ENCODE data around the gene THADA. TPM values are rescaled to one million over a fixed set of nuclear protein-coding genes. Genes with fewer than 3 reads are reported as not detected.
A peak's percentile ranks its signal among the peaks of the same experiment; 100 is the strongest.
"Not testable (repeated sequence)": the region's sequence is repeated elsewhere in the genome, so short reads cannot be mapped to it uniquely, and the experiment has no call there.

THADA gene
- total RNA-seq, 3 donors from 2014 or later, result 50.3 to 60.4 (median 57.0) TPM

DNA sequence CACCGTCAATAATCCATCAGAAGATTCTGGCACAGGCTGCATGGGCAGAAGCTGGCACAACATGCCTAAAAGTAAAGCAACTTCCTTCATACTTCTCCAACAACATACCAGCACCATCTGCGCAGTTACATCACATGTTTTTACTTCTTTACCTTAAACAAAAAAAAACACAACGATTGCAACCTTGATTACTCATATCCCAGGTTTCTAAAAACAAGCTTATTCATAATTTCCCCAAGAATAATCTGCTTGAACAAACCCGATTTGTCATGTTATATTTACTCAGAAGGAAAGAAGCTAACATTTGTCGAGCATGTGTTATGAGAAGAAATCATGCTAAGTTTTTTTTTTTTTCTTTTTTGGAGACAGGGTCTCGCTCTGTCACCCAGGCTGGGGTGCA is 54.7 kb downstream of the THADA start:
- peak; percentile 32 to 37 for ATAC-seq
- Mint-ChIP-seq H3K27me3 (ENCODE audit: low read depth) (no peaks in the 10 kb centered on the region), H3K4me3 (no peak overlapping the region), H3K9me3 (no peaks in the 10 kb centered on the region), H3K4me1 (ENCODE audit: low read depth) (peaks cover 17% of the 10 kb centered on the region), H3K36me3 (ENCODE audit: insufficient read depth) (peaks cover 21% of the 10 kb centered on the region)
- no peak for DNase-seq

DNA sequence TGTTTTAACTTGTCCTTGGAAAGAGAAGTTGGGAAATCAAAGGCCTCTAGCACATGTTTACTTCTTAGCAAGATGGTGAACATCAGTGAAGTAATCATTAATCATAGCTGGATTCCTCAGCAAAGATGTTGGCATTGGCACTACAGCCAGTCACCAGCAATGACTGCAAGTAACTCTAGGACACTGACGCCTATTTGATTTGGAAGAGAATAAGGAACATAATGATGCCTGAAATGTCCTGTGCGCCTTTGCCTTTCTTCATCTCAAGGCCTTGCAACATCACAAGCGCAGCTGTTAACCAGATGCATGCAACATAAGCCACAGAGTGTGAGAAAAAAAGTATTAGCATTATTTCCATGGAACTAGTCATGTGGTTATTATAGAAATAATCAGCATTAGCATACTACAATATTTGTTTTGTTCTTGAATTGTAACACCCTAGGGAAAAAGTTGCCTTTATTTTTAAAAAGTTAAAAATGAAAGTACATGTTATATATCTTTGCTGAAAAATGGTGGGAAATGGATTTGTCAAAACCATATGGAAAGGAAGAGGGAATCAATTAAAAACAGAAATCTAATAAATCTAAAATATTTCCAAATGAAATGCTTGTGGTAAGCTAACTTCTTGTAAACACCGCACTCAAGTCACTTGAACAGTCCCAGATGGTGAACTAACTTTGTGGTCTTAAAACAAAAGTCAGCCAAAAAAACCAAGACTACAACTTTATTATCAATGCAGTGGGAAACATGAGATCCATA is 55.6 kb downstream of the THADA start:
- no peak overlapping the region for H3K4me3 Mint-ChIP-seq
- DNase-seq (no peak), ATAC-seq (no peak)
- H3K27me3 Mint-ChIP-seq (ENCODE audit: low read depth), result no peaks in the 10 kb centered on the region
- no peaks in the 10 kb centered on the region for H3K9me3 Mint-ChIP-seq
- H3K4me1 Mint-ChIP-seq (ENCODE audit: low read depth), result peaks cover 17% of the 10 kb centered on the region
- H3K36me3 Mint-ChIP-seq (ENCODE audit: insufficient read depth), result peaks cover 23% of the 10 kb centered on the region

DNA sequence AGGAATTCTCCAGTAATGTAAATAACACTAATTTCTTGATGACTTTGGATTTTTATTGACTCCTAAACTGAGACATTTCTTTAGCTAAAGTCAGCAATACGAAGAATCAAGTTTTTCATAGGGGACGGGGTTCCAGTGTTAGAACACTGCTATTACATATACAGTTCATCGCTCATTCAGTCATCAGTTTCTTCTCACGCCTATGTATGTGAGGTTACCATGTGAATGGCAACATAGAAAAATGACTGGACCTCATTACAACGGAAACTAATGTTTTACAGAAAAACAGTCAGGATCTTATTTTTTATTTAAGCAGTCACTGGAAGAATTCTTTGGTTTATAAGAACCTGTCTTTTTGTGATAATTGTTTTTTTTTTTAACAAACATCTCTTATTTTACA is 56.4 kb downstream of the THADA start:
- ATAC-seq, result no peak
- H3K9me3 Mint-ChIP-seq, result no peaks in the 10 kb centered on the region
- H3K4me1 Mint-ChIP-seq (ENCODE audit: low read depth), result peaks cover 17% of the 10 kb centered on the region
- no peak for DNase-seq
- H3K36me3 Mint-ChIP-seq (ENCODE audit: insufficient read depth), result peaks cover 31% of the 10 kb centered on the region
- H3K27me3 Mint-ChIP-seq (ENCODE audit: low read depth), result no peaks in the 10 kb centered on the region
- no peak overlapping the region for H3K4me3 Mint-ChIP-seq

- Mint-ChIP-seq H3K4me1 (ENCODE audit: low read depth) (peaks cover 17% of the 10 kb centered on the region), H3K4me3 (no peak overlapping the region), H3K9me3 (no peaks in the 10 kb centered on the region), H3K36me3 (ENCODE audit: insufficient read depth) (peaks cover 37% of the 10 kb centered on the region), H3K27me3 (ENCODE audit: low read depth) (no peaks in the 10 kb centered on the region)
- DNase-seq (no peak), ATAC-seq (no peak)
These were observed 57.7 kb downstream of the THADA start for GRCh38 chr2:43538034-43538670.

- ATAC-seq, result no peak
- H3K9me3 Mint-ChIP-seq, result no peaks in the 10 kb centered on the region
- H3K27me3 Mint-ChIP-seq (ENCODE audit: low read depth), result no peaks in the 10 kb centered on the region
- no peak for DNase-seq
- no peak overlapping the region for H3K4me3 Mint-ChIP-seq
- peaks cover 46% of the 10 kb centered on the region for H3K36me3 Mint-ChIP-seq (ENCODE audit: insufficient read depth)
- peaks cover 19% of the 10 kb centered on the region for H3K4me1 Mint-ChIP-seq (ENCODE audit: low read depth)
These were observed 58.7 kb downstream of the THADA start for GRCh38 chr2:43537137-43537536.

- Mint-ChIP-seq H3K36me3 (ENCODE audit: insufficient read depth) (peaks cover 42% of the 10 kb centered on the region), H3K27me3 (ENCODE audit: low read depth) (no peaks in the 10 kb centered on the region)
- ATAC-seq, result no peak
These were observed 61.3 kb downstream of the THADA start for GRCh38 chr2:43534569-43534968.

GRCh38 chr2:43532572-43532971 is 63.3 kb downstream of the THADA start:
- not testable (repeated sequence) for ATAC-seq; H3K27me3 Mint-ChIP-seq (ENCODE audit: low read depth); H3K4me3 Mint-ChIP-seq; H3K4me1 Mint-ChIP-seq (ENCODE audit: low read depth); DNase-seq; H3K9me3 Mint-ChIP-seq
- peaks cover 40% of the 10 kb centered on the region for H3K36me3 Mint-ChIP-seq (ENCODE audit: insufficient read depth)

More at GRCh38 chr2:43534569-43534968, 61.3 kb downstream of the THADA start:
- Mint-ChIP-seq H3K4me1 (ENCODE audit: low read depth) (peaks cover 19% of the 10 kb centered on the region), H3K9me3 (no peaks in the 10 kb centered on the region), H3K4me3 (no peak overlapping the region)
- DNase-seq, result no peak

DNA sequence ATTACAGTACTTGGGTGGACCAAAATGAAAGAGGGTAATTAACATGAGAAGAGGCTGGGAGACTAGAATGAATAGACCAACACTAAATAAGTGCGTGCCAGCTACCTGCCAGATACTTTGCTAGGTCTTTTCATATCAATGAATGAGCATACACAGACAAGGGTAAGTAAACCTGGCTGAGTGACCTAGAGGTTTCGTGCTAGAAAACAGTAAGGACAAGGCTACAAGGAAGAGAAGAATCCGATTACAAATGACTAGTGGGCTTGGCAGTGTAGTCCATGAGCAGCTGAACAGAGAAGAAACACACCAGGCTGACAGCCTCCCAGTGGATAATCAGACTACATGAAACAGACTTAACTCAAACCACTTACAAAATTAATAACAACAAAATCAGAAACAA is 64.6 kb downstream of the THADA start:
- Mint-ChIP-seq H3K36me3 (ENCODE audit: insufficient read depth) (peaks cover 38% of the 10 kb centered on the region), H3K9me3 (peaks cover 3% of the 10 kb centered on the region), H3K4me1 (ENCODE audit: low read depth) (peaks cover 1% of the 10 kb centered on the region), H3K4me3 (no peak overlapping the region), H3K27me3 (ENCODE audit: low read depth) (no peaks in the 10 kb centered on the region)
- no peak for ATAC-seq
- DNase-seq, result no peak

- no peak overlapping the region for H3K4me3 Mint-ChIP-seq
- H3K27me3 Mint-ChIP-seq (ENCODE audit: low read depth), result no peaks in the 10 kb centered on the region
These were observed 68.8 kb downstream of the THADA start for GRCh38 chr2:43526994-43527393.

GRCh38 chr2:43525506-43525905 is 70.3 kb downstream of the THADA start:
- Mint-ChIP-seq H3K9me3 (peaks cover 14% of the 10 kb centered on the region), H3K27me3 (ENCODE audit: low read depth) (no peaks in the 10 kb centered on the region), H3K4me1 (ENCODE audit: low read depth) (peaks cover 4% of the 10 kb centered on the region), H3K36me3 (ENCODE audit: insufficient read depth) (peaks cover 32% of the 10 kb centered on the region), H3K4me3 (no peak overlapping the region)
- ATAC-seq (no peak), DNase-seq (no peak)

More at GRCh38 chr2:43526994-43527393, 68.8 kb downstream of the THADA start:
- peaks cover 36% of the 10 kb centered on the region for H3K36me3 Mint-ChIP-seq (ENCODE audit: insufficient read depth)
- peaks cover 14% of the 10 kb centered on the region for H3K9me3 Mint-ChIP-seq
- peaks cover 4% of the 10 kb centered on the region for H3K4me1 Mint-ChIP-seq (ENCODE audit: low read depth)
- ATAC-seq, result no peak
- no peak for DNase-seq

DNA sequence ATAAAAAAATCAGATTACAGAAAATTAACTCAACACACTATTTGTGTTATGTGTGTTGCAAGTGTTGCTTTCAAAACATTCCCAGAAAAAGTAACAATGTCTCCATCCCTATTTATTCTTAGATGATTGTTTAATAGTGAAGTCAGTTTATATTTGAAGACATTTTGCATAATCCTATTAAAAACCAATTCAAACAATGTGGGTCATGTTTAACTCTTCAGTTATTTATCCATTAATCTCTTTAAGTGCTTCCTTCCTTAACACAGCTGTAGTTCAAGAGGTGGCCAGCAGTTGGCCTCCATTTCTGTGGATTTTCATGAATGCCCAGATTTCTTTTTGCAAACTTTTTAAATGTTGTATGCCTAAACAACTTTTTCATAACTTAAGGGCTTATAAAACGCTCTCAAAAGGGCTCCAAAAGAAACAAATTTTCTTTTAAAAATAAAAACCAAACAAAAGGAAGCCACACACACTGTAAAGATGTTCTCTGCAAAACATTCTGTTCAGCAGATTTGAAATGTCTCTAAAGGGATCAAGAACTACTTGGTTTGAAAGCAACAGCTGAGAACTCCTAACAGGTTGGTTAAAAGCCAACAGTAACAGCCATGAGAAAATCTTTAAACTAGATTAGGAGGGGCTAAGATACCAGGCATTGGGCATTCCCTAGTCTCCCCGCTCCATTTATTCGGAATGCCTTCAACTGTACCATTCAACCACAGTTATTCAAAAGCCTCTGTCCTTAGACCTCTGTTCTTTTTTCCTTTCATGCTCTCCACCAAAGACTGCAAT is 71.5 kb downstream of the THADA start:
- H3K4me3 Mint-ChIP-seq, result no peak overlapping the region
- no peak for DNase-seq
- H3K9me3 Mint-ChIP-seq, result peaks cover 14% of the 10 kb centered on the region
- H3K27me3 Mint-ChIP-seq (ENCODE audit: low read depth), result no peaks in the 10 kb centered on the region
- peaks cover 7% of the 10 kb centered on the region for H3K4me1 Mint-ChIP-seq (ENCODE audit: low read depth)
- ATAC-seq, result no peak
- H3K36me3 Mint-ChIP-seq (ENCODE audit: insufficient read depth), result peaks cover 31% of the 10 kb centered on the region

DNA sequence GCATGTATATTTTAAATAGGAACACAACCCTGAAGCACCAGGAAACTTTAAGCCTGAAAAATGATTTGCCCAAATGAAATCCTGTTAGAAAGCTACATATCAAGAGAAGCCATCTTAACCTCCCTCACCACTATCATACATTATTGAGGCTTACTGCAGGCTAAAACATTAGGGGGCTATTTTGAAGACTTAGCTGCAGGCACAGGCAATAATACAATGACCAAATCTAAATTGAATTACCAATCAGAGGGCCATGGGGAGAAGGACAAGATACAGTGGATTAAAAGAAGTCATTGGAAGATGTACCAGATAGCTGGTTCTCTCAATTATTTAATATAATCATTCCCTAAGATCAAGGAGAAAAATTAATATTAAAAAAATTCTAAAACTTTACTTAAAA is 73.7 kb downstream of the THADA start:
- DNase-seq (no peak), ATAC-seq (no peak)
- Mint-ChIP-seq H3K9me3 (peaks cover 14% of the 10 kb centered on the region), H3K36me3 (ENCODE audit: insufficient read depth) (peaks cover 28% of the 10 kb centered on the region), H3K4me1 (ENCODE audit: low read depth) (peaks cover 23% of the 10 kb centered on the region), H3K27me3 (ENCODE audit: low read depth) (no peaks in the 10 kb centered on the region), H3K4me3 (no peak overlapping the region)

DNA sequence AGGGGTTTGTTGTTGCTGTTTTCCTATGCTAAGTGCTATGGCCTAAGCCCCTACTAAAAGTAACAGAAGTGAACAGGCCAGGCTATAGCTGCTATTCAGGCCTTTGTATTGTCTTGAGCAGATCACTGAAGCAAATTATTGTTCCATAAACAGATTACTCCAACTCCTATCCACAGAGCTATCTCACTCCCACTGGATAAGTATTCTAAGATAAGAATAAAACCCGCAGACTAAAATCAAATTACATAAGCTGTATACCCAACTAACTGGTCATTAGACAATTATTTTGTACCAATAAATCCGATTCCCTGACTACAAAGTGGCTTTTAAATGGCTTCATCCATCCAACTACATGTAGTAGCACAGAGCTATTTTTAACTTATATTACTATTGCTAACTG is 74.3 kb downstream of the THADA start:
- ATAC-seq (no peak), DNase-seq (no peak)
- peaks cover 14% of the 10 kb centered on the region for H3K9me3 Mint-ChIP-seq
- H3K4me3 Mint-ChIP-seq, result no peak overlapping the region
- H3K4me1 Mint-ChIP-seq (ENCODE audit: low read depth), result peaks cover 24% of the 10 kb centered on the region
- H3K27me3 Mint-ChIP-seq (ENCODE audit: low read depth), result no peaks in the 10 kb centered on the region
- H3K36me3 Mint-ChIP-seq (ENCODE audit: insufficient read depth), result peaks cover 26% of the 10 kb centered on the region

DNA sequence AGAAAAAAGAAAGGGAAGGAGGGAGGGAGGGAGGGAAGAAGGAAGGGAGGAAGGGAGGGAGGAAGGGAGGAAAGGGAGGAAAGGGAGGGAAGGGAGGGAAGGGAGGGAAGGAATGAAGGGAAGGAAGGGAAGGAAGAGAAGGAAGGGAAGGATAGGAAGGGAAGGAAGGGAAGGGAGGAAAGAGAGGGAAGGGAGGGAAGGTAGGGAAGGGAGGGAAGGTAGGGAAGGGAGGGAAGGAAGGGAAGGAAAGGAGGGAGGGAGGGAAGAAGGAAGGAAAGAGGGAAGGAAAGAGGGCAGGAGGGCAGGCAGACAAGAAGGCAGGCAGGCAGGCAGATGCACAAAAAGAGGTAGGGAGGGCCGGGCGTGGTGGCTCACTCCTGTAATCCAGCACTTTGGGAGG is 74.9 kb downstream of the THADA start:
- peaks cover 20% of the 10 kb centered on the region for H3K36me3 Mint-ChIP-seq (ENCODE audit: insufficient read depth)
- peaks cover 8% of the 10 kb centered on the region for H3K9me3 Mint-ChIP-seq
- ATAC-seq (no peak), DNase-seq (no peak)
- no peaks in the 10 kb centered on the region for H3K27me3 Mint-ChIP-seq (ENCODE audit: low read depth)
- peaks cover 30% of the 10 kb centered on the region for H3K4me1 Mint-ChIP-seq (ENCODE audit: low read depth)
- no peak overlapping the region for H3K4me3 Mint-ChIP-seq

Measured in activated T-cell treated with anti-CD3 and anti-CD28 coated beads, Interleukin-2, amount 50 U/mL, for 4 hours (primary cell).